GM18907 (cell line): ENCODE measurements around the gene UTP11.
"Not testable (repeated sequence)": the region's sequence is repeated elsewhere in the genome, so short reads cannot be mapped to it uniquely, and the experiment has no call there.

Experiments
- ATAC-seq: cut with Tn5 transposase; IDR thresholded peaks from one replicate; pipeline ENCODE4 v1.9.1; 2021; ENCODE audit warnings: mild to moderate bottlenecking, moderate library complexity; ENCODE audit not compliant: unreplicated experiment

Gene UTP11

GRCh38 chr1:38027201-38028104 lies 14.9 kb downstream of the UTP11 start:
- ATAC-seq = no peak

- peak; percentile 75 for ATAC-seq
Measured at GRCh38 chr1:38028105-38028591, 15.6 kb downstream of the UTP11 start.

GRCh38 chr1:38028671-38029070 lies 16.1 kb downstream of the UTP11 start:
- ATAC-seq = peak; percentile 4

- ATAC-seq = no peak
Measured at GRCh38 chr1:38029081-38029681, 16.6 kb downstream of the UTP11 start.

DNA sequence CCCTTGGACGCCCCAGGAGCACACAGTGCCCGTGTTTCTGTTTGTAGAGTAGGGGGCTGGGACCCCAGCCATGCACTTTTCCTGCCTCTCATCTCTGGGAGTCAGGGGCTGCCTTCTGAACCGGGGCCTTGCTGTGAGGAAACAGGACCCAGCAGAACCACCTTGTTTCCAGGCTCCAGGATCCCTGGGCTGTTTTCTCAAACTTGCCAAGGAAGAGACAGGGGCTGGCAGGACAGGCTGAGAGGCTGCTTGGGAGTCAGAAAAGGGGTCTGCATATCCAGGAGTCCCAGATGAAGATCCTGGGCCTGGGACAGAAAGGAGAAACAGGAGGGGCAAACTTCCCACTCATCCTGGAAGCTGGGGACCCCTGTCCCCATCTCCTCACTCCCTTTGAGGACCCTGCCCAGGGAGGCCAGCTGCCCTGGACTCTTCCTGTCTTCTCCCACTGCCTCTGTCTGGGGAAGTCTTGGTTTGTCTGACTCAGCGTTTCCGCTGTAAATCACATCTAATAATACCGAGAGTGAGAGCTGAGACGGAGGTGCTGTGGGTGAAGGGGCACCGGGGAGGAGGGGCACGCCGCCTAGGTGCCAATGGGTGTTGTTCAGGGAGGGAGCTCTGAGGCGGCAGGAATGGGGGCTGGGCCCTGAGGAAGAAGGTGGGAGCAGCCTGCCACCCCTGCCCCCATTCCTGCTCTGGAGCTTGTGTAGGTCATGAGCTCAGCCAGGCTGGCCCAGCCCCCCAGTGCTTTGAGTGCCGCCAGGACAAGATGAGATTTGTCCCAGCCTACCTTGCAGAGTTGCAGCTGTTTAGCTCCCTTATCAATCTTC lies 17.4 kb downstream of the UTP11 start:
- ATAC-seq = peak; percentile 44

GRCh38 chr1:38030596-38031512 lies 18.3 kb downstream of the UTP11 start:
- no peak for ATAC-seq

DNA sequence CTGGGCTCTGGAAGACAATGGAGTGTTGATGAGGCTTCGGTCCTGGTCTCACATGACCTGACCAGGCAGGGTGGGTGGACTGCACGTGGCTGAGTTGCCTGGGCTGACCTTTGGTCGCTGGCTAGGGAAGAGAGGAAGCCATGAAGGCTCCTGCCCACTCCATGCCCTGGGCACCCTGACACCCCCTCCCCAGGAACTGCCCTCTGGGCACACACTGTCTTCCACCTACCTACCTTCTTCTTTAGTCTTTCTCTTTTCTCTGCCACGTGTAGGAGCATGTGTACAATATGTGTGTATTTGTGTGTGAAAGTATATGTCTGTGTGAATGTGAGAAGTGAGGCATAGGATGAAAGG lies 19.0 kb downstream of the UTP11 start:
- ATAC-seq = no peak

- ATAC-seq = not testable (repeated sequence)
Measured at GRCh38 chr1:38032992-38033391, 20.5 kb downstream of the UTP11 start.

DNA sequence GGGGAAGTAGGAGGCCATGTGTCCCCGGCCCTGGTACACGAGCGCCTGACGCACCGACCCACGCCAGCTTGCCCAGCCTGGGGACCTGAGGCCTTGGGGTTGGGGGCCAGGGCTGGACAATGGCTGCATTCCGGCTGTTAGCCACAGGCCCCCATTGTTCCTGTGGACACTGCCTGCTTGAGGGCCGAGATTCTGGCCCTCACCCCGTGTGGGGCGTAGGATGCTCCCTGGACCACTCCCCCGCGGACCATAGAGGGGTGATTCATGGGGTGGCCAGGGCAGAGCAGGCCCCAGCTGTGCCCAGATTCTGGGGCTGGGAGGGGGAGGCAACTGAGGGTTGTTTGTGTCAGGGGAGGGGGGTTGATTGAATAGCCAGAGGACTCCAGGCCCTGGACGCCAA lies 22.3 kb downstream of the UTP11 start:
- ATAC-seq = no peak

DNA sequence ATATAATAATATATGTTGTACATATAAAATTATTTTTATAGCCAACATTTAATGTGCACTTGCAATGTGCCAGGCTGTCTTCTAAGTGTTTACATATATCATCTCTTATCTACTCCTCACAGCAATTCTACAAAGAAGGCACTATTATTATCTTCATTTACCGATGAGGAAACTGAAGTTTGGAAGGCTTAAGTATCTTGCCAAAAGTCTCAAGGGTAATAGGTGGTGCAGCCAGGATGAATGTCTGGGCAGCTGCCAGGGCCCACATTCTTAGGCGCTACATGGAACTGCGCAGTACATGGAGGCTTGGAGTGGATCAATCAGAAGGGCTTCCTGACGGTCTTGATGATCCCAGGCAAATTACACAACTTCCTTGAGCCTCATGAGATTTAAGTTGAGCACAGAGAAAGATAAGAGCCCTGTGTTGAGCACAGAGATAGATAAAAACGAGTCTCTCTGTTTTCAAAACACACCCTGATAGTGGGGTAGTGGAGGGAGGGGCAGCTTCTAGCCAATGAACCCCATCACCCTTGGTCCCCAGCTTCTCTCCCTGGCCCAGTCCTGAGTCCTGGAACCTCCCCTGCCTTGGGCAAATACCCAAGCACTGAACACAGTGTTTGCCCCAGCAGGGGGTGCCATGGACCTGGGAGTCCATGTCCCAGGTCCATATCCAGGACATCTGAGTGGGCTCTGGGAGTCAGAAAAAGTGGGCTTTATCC lies 24.8 kb downstream of the UTP11 start:
- ATAC-seq = no peak

DNA sequence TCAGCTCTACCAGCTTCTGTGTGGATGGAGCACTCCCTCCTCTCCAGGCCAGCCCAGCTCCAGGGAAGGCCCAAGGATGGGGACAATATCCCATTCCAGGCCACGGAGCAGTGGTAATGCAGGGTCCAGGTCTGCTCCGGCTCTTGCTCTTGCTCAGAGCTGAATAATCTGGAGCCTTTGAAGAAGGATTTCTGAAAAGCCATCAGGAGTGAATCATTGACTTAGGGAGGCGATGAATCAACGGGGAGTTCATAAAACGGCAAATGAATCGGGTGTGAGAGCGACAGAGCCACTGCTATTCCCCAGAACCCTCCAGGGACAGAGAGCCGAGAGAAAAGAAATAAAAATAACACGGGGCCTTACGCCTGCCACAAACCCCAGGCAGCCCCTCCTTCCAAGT lies 26.3 kb downstream of the UTP11 start:
- ATAC-seq = no peak

DNA sequence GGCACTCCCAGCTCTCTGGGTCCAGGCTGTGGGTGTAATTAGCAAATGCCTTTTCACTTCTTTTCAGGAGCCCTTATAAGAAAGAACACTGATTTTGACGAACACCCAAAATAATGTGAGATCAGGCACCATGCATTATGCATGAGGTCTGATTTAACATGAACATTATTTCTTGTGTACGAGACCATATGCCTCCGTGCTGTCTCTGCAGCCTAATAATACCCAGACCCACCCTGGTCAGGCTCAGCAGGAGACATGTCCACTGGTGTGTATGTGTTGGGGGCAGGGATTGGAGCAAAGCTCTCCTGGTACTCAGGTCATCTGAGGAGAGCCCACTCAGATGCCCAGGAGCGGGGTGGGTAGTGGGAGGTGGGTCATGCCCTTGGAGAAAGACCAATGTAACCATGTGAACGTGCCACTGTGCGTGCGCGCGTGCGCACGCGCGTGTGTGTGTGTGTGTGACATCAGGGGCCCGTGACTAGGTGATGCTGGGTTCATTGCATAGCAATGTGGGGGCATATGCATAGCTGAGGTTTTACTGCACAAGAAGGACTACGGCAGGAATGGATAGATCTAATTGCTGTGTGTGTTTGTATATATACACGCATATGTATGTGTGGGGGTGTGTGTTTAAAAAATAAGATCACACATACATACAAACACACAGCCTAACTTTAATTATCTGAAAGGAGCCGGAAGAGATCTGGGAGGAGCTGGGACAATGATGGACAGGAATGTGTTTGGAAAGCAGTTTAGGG lies 27.0 kb downstream of the UTP11 start:
- no peak for ATAC-seq

GRCh38 chr1:38041936-38042834 lies 29.7 kb downstream of the UTP11 start:
- no peak for ATAC-seq

- ATAC-seq = no peak
Measured at GRCh38 chr1:38043036-38043747, 30.7 kb downstream of the UTP11 start.

DNA sequence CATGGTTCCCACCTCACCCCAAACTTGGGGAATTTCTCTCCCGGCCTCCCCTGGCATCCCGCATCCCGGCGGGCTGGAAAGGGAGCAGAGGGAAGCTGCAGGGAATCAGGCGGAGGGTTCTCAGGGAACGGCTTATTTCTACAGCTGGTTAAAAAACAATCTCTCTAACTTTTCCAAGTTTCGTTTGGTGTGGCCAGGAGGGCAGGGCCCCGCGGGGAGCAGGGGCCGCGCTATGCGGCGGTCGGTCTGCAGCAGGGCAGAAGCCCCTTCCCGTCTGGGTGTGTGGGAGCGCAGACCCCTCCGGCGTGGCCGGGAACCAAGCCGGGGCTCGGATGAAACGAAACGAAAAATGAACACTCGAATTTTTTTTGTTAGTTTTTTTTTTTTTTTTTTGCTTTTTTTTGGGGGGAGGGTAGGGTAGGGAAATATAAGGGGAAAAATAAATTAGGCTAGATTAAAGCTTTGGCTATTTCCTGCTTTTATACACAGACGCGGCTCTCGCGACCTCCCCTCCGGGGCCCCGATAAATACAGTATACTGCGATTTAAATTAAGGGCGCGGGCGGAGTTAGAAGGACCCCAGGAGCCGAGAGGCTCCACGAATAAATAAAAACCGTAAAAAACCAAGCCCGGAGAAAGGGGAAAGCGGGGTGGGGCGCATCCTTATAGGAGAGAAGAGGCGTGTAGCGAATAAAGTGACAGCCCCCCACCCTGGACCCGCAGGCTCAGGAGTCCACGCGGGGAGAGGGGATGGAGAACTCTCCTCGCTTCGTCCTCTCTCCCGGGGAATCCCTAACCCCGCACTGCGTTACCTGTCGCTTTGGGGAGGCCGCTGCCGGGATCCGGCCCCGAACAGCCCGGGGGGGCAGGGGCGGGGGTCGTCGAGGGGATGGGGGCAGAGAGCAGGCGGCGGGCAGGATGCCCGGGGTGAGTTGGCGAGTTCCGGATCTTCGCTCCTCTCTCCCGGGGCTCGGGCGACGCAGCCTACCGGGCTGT lies 32.0 kb downstream of the UTP11 start:
- ATAC-seq = no peak
